HG03571 (cell line): Measurements from ENCODE around the gene DIAPH3.

ENCODE experiments used
- ATAC-seq: cut with Tn5 transposase; IDR thresholded peaks from one replicate; pipeline ENCODE4 v1.9.1; 2021; ENCODE audit not compliant: unreplicated experiment

Gene DIAPH3

GRCh38 chr13:59681636-59682311, 482.0 kb downstream of the DIAPH3 start:
- no peak for ATAC-seq

- no peak for ATAC-seq
Observed at GRCh38 chr13:59680429-59681024, 483.2 kb downstream of the DIAPH3 start.

GRCh38 chr13:59679254-59679653, 484.5 kb downstream of the DIAPH3 start:
- ATAC-seq: no peak

- ATAC-seq: no peak
Observed at GRCh38 chr13:59677966-59678814, 485.5 kb downstream of the DIAPH3 start.

- ATAC-seq: no peak
Observed at GRCh38 chr13:59677430-59677829, 486.3 kb downstream of the DIAPH3 start.

- no peak for ATAC-seq
Observed at GRCh38 chr13:59674616-59675015, 489.1 kb downstream of the DIAPH3 start.

- ATAC-seq: no peak
Observed at GRCh38 chr13:59673286-59673685, 490.4 kb downstream of the DIAPH3 start.

- no peak for ATAC-seq
Observed at GRCh38 chr13:59672445-59672844, 491.3 kb downstream of the DIAPH3 start.

GRCh38 chr13:59671881-59672280, 491.8 kb downstream of the DIAPH3 start:
- ATAC-seq: no peak

- ATAC-seq: no peak
Observed at GRCh38 chr13:59666504-59666903, 497.2 kb downstream of the DIAPH3 start.

- ATAC-seq: no peak
Observed at GRCh38 chr13:59665732-59666131, 498.0 kb downstream of the DIAPH3 start.

GRCh38 chr13:59665184-59665583, 498.5 kb downstream of the DIAPH3 start:
- ATAC-seq: no peak

- ATAC-seq: no peak
Observed at GRCh38 chr13:59664586-59664985, 499.1 kb downstream of the DIAPH3 start.

- ATAC-seq: no peak
Observed at GRCh38 chr13:59663707-59664106, 500.0 kb downstream of the DIAPH3 start.

GRCh38 chr13:59660582-59660981, 503.1 kb downstream of the DIAPH3 start:
- no peak for ATAC-seq

GRCh38 chr13:59659981-59660380, 503.7 kb downstream of the DIAPH3 start:
- ATAC-seq: no peak

GRCh38 chr13:59658738-59659330, 504.9 kb downstream of the DIAPH3 start:
- ATAC-seq: no peak

- ATAC-seq: no peak
Observed at GRCh38 chr13:59658027-59658737, 505.5 kb downstream of the DIAPH3 start.

GRCh38 chr13:59653916-59654315, 509.8 kb downstream of the DIAPH3 start:
- no peak for ATAC-seq

GRCh38 chr13:59651479-59651878, 512.2 kb downstream of the DIAPH3 start:
- no peak for ATAC-seq
